Hepatocyte (in vitro differentiated cells): ENCODE results near the gene PPFIA2. TPM values are rescaled to one million over a fixed set of nuclear protein-coding genes. Genes with fewer than 3 reads are reported as not detected.

Source experiments
- DNase-seq: peaks from one replicate; pipeline ENCODE4 v3.0.0-alpha.2; 2016; ENCODE audit warnings: low spot score
- H2AFZ ChIP-seq: fragments of 200-600 bp; sonication (generic); 2 replicates; pipeline ENCODE4 v1.6.0; 2016; ENCODE audit warnings: antibody characterized with exemption, mild to moderate bottlenecking
- H3K27ac ChIP-seq: fragments of 200-600 bp; sonication (generic); 2 replicates; pipeline ENCODE4 v1.5.1; 2016; ENCODE audit warnings: mild to moderate bottlenecking
- H3K27me3 ChIP-seq: fragments of 200-600 bp; sonication (generic); 2 replicates; pipeline ENCODE4 v1.6.1; 2016
- H3K36me3 ChIP-seq: fragments of 200-600 bp; sonication (generic); replicated peaks from 2 replicates; pipeline ENCODE4 v1.5.1; 2016; ENCODE audit warnings: low read depth; ENCODE audit not compliant: insufficient read depth
- H3K4me1 ChIP-seq: fragments of 200-600 bp; sonication (generic); 2 replicates; pipeline ENCODE4 v1.5.1; 2016; ENCODE audit warnings: mild to moderate bottlenecking, moderate library complexity; ENCODE audit not compliant: insufficient read depth
- H3K4me2 ChIP-seq: fragments of 200-600 bp; sonication (generic); 2 replicates; pipeline ENCODE4 v1.6.0; 2016
- H3K4me3 ChIP-seq: fragments of 200-600 bp; sonication (generic); 2 replicates; pipeline ENCODE4 v1.5.1; 2016; ENCODE audit warnings: mild to moderate bottlenecking
- H3K79me2 ChIP-seq: fragments of 200-600 bp; sonication (generic); 2 replicates; pipeline ENCODE4 v1.6.0; 2017; ENCODE audit warnings: mild to moderate bottlenecking
- H3K9me2 ChIP-seq: fragments of 200-600 bp; sonication (generic); replicated peaks from 2 replicates; pipeline ENCODE4 v1.6.0; 2017; ENCODE audit warnings: mild to moderate bottlenecking; ENCODE audit not compliant: insufficient read depth
- H3K9me3 ChIP-seq: fragments of 200-600 bp; sonication (generic); 2 replicates; pipeline ENCODE4 v1.5.1; 2016; ENCODE audit warnings: low read depth, mild to moderate bottlenecking
- H4K20me1 ChIP-seq: fragments of 200-600 bp; sonication (generic); 2 replicates; pipeline ENCODE4 v1.6.0; 2016; ENCODE audit warnings: mild to moderate bottlenecking; ENCODE audit not compliant: insufficient read depth, poor library complexity, severe bottlenecking
- EZH2 ChIP-seq: fragments of 200-600 bp; sonication (generic); IDR thresholded peaks from 2 replicates; pipeline ENCODE4 v1.6.1; 2016; ENCODE audit warnings: antibody characterized with exemption, mild to moderate bottlenecking, borderline replicate concordance
- EZH2phosphoT487 ChIP-seq: fragments of 200-600 bp; sonication (generic); IDR thresholded peaks from one replicate; pipeline ENCODE4 v1.6.1; 2018; ENCODE audit warnings: antibody characterized with exemption, mild to moderate bottlenecking, low read depth, moderate library complexity; ENCODE audit not compliant: unreplicated experiment, severe bottlenecking
- WGBS: methylation state at CpG from one replicate; pipeline ENCODE4 v1.1.6; 2016; ENCODE audit warnings: low lambda C conversion rate; ENCODE audit errors: missing lambda C conversion rate; 5-methylcytosine and 5-hydroxymethylcytosine counted together
- polyA plus RNA-seq: library from polyadenylated mRNA; unstranded; fragments of >200 nt; fragmentation: Nextera tagmentation; extraction: Ambion mirVana; gene quantifications from 2 replicates; pipeline ENCODE4 v1.2.1, GENCODE V29; 2016
- total RNA-seq: library from RNA; depleted of rRNA; stranded (reverse); fragments of >200 nt; gene quantifications from 2 replicates; pipeline ENCODE4 v1.2.3, GENCODE V29; 2014
- TF ChIP-seq, protein P1 (sequence below): fragments of 200-600 bp; sonication (generic); IDR thresholded peaks from 2 replicates; pipeline ENCODE4 v1.5.1; 2016; ENCODE audit warnings: antibody characterized with exemption, mild to moderate bottlenecking; ENCODE audit not compliant: poor library complexity

Gene PPFIA2
- total and polyA plus RNA-seq, 2 experiments from 2014 or later, result 1.2 TPM; not detected in 1

DNA sequence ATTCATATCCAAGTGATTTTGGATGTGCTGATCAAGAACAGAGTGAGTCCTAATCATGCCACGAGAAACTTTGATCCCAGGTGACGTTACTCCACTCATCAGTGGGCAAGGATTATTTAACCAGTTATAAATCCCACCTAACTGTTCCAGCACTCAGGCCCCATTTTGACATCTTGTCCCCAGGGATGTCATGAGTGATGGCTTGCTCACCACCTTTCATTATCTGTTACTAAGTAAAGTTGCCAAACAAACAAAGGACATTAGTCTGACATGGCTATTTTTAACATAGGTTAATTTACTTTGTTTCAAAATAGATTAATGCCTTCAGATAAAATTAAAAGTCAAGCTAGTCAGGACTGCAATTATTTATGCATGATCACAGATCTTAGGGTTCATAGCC lies 425.3 kb downstream of the PPFIA2 start:
- TF ChIP-seq EZH2phosphoT487 (no peak), EZH2 (no peak)
- TF ChIP-seq, protein P1, sequence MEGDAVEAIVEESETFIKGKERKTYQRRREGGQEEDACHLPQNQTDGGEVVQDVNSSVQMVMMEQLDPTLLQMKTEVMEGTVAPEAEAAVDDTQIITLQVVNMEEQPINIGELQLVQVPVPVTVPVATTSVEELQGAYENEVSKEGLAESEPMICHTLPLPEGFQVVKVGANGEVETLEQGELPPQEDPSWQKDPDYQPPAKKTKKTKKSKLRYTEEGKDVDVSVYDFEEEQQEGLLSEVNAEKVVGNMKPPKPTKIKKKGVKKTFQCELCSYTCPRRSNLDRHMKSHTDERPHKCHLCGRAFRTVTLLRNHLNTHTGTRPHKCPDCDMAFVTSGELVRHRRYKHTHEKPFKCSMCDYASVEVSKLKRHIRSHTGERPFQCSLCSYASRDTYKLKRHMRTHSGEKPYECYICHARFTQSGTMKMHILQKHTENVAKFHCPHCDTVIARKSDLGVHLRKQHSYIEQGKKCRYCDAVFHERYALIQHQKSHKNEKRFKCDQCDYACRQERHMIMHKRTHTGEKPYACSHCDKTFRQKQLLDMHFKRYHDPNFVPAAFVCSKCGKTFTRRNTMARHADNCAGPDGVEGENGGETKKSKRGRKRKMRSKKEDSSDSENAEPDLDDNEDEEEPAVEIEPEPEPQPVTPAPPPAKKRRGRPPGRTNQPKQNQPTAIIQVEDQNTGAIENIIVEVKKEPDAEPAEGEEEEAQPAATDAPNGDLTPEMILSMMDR, result no peak
- Histone ChIP-seq H3K4me2 (no peak overlapping the region), H2AFZ (no peak overlapping the region), H3K9me2 (no peaks in the 10 kb centered on the region), H3K27ac (no peak overlapping the region), H3K27me3 (no peaks in the 10 kb centered on the region), H3K9me3 (no peaks in the 10 kb centered on the region), H3K36me3 (no peaks in the 10 kb centered on the region), H4K20me1 (no peaks in the 10 kb centered on the region), H3K4me3 (no peak overlapping the region), H3K79me2 (no peaks in the 10 kb centered on the region), H3K4me1 (no peaks in the 10 kb centered on the region)
- WGBS, result 67% methylated on average over 2 of the region's 2 CpGs
- no peak for DNase-seq

DNA sequence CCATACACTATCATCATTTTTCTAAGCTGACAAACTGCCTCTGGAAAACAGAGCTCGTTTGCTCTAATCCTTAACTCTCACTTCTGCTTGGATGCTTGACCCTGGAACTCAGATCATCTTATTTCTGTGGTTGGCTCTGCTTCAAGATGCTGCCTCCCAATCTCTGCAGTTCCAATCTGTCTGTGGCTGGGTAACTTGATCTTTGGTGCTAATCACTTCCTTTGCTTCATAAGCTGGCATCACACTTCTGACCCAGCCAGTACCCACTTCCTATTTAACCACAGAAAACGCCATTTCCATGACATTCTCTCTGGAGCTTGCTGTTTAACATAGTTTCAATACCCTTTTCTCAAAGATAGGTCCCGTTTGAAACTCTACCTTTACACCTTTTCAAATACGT lies 427.1 kb downstream of the PPFIA2 start:
- no peak for TF ChIP-seq EZH2
- TF ChIP-seq, protein P1, result no peak
- TF ChIP-seq EZH2phosphoT487, result no peak
- H2AFZ ChIP-seq, result no peak overlapping the region
- no peaks in the 10 kb centered on the region for H3K27me3 ChIP-seq
- no peak overlapping the region for H3K4me3 ChIP-seq
- H3K9me2 ChIP-seq, result no peaks in the 10 kb centered on the region
- no peak overlapping the region for H3K4me2 ChIP-seq
- no peaks in the 10 kb centered on the region for H4K20me1 ChIP-seq
- DNase-seq, result no peak
- H3K9me3 ChIP-seq, result no peaks in the 10 kb centered on the region
- no peak overlapping the region for H3K27ac ChIP-seq
- 69% methylated on average over 4 of the region's 4 CpGs for WGBS
- H3K79me2 ChIP-seq, result no peaks in the 10 kb centered on the region
- H3K36me3 ChIP-seq, result no peaks in the 10 kb centered on the region
- H3K4me1 ChIP-seq, result no peaks in the 10 kb centered on the region

DNA sequence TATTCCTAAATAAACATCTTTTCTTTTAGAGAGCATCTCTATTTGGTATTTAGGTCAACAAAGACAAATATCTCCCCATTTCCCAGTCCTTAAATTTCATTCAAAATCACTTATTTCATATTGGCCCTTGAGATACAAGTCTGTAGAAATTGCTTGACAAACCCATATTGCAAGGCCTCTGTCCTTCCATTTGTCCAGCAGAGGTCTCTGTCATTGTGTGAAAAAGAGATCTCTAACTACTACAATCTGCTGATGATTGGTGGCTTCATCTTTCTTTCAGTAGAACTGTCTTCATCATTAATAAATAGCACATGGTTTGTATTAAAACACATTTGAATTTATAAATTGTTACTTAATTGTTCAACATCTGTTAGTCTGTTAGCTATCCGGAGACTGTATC lies 428.7 kb downstream of the PPFIA2 start:
- Histone ChIP-seq H4K20me1 (no peaks in the 10 kb centered on the region), H3K4me1 (no peaks in the 10 kb centered on the region), H3K4me3 (no peak overlapping the region), H3K27me3 (no peaks in the 10 kb centered on the region), H3K36me3 (no peaks in the 10 kb centered on the region), H3K9me2 (no peaks in the 10 kb centered on the region), H3K9me3 (no peaks in the 10 kb centered on the region), H3K27ac (no peak overlapping the region), H3K4me2 (no peak overlapping the region), H2AFZ (no peak overlapping the region), H3K79me2 (no peaks in the 10 kb centered on the region)
- 97% methylated on average over 1 of the region's 1 CpG for WGBS
- DNase-seq, result no peak
- TF ChIP-seq EZH2, result no peak
- no peak for TF ChIP-seq EZH2phosphoT487
- TF ChIP-seq, protein P1, result no peak

DNA sequence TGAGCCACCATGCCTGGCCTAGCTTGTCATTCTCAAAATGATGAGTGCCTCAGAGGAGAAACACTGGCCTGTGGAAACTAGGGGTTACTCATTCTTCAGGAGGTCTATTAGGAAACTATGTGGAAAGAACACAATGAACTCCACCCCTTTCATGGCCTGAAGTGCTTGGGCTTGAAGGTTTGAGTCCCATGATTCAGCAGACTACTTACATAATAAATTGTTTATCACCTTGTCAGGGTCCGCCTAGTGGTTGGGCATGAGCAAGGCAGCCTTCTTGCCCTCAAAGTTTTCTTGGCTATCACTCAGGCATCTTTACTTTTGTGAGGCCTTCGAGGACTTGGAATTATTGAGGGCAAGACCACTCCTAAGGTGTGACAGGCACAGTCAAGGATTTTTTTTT lies 430.1 kb downstream of the PPFIA2 start:
- Histone ChIP-seq H3K4me3 (no peak overlapping the region), H3K27ac (no peak overlapping the region), H4K20me1 (no peaks in the 10 kb centered on the region), H3K36me3 (no peaks in the 10 kb centered on the region), H3K79me2 (no peaks in the 10 kb centered on the region), H3K27me3 (no peaks in the 10 kb centered on the region), H2AFZ (no peak overlapping the region), H3K4me2 (no peak overlapping the region), H3K4me1 (no peaks in the 10 kb centered on the region), H3K9me3 (no peaks in the 10 kb centered on the region), H3K9me2 (no peaks in the 10 kb centered on the region)
- no peak for TF ChIP-seq EZH2
- no peak for TF ChIP-seq EZH2phosphoT487
- TF ChIP-seq, protein P1, result no peak
- 84% methylated on average over 2 of the region's 2 CpGs for WGBS
- peak; percentile 12 for DNase-seq
